UCSD-AML1 (cell line): ENCODE measurements around the gene ARMC9.

Experiments used
- DNase-seq: peaks from one replicate; lab custom pipeline; 2025; ENCODE audit not compliant: unreplicated experiment; lab: John Stamatoyannopoulos, UW

Gene ARMC9

GRCh38 chr2:231411831-231412617, 213.6 kb downstream of the ARMC9 start:
- peak; percentile 79 for DNase-seq

GRCh38 chr2:231412618-231412963, 214.2 kb downstream of the ARMC9 start:
- DNase-seq: no peak

- DNase-seq: no peak
Observed at GRCh38 chr2:231413456-231413855, 215.0 kb downstream of the ARMC9 start.

GRCh38 chr2:231413921-231414476, 215.6 kb downstream of the ARMC9 start:
- DNase-seq: no peak

- DNase-seq: no peak
Observed at GRCh38 chr2:231415029-231415428, 216.6 kb downstream of the ARMC9 start.

GRCh38 chr2:231418820-231419640, 220.6 kb downstream of the ARMC9 start:
- no peak for DNase-seq

GRCh38 chr2:231421051-231421580, 222.7 kb downstream of the ARMC9 start:
- DNase-seq: no peak

GRCh38 chr2:231422056-231422455, 223.6 kb downstream of the ARMC9 start:
- DNase-seq: no peak

GRCh38 chr2:231423176-231423575, 224.7 kb downstream of the ARMC9 start:
- no peak for DNase-seq
